Esophagus squamous epithelium (tissue), 5 donors: ENCODE data around the gene PRND. TPM values are rescaled to one million over a fixed set of nuclear protein-coding genes. Genes with fewer than 3 reads are reported as not detected.
"Not testable (repeated sequence)": the region's sequence is repeated elsewhere in the genome, so short reads cannot be mapped to it uniquely, and the experiment has no call there.

Source experiments
- DNase-seq: peaks from one replicate; lab custom pipeline; 2025; lab: John Stamatoyannopoulos, UW
- H3K27ac ChIP-seq, 4 donors: fragments of 200-600 bp; sonication (generic); one replicate each; pipeline ENCODE4 v1.5.1; 2016 to 2019; ENCODE audit warnings: mild to moderate bottlenecking in 1 of 4
- H3K27me3 ChIP-seq, 4 donors: fragments of 200-600 bp; sonication (generic); 1 replicate in 3 of 4; 2 replicates in 1 of 4; pipeline versions ENCODE4 v1.5.1 to v1.6.0; 2017 to 2021; ENCODE audit warnings: antibody characterized with exemption in 1 of 4
- H3K36me3 ChIP-seq, 3 donors: fragments of 200-600 bp; sonication (generic); one replicate each; pipeline ENCODE4 v1.5.1; 2016 to 2019
- H3K4me1 ChIP-seq, 3 donors: fragments of 200-600 bp; sonication (generic); one replicate each; pipeline ENCODE4 v1.5.1; 2017 to 2019
- H3K4me3 ChIP-seq, 4 donors: fragments of 200-600 bp; sonication (generic); 1 replicate in 3 of 4; 2 replicates in 1 of 4; pipeline ENCODE4 v1.5.1; 2016 to 2019; ENCODE audit warnings: mild to moderate bottlenecking in 2 of 4, moderate library complexity in 1 of 4
- H3K9me3 ChIP-seq, 3 donors: fragments of 200-600 bp; sonication (generic); one replicate each; pipeline ENCODE4 v1.5.1; 2016 to 2019
- CTCF ChIP-seq, 6 experiments: fragments of 450-650 bp in 4 of 6; fragments of 200-600 bp in 2 of 6; sonication (generic) in 2 of 6; IDR thresholded peaks; one replicate each; pipeline ENCODE4 v1.5.1; 2016 to 2019; ENCODE audit warnings: antibody characterized with exemption in 6 of 6, mild to moderate bottlenecking in 4 of 6, moderate library complexity in 4 of 6
- POLR2A ChIP-seq, 4 donors: fragments of 450-650 bp; IDR thresholded peaks; one replicate each; pipeline ENCODE4 v1.6.1; 2017; ENCODE audit warnings: antibody characterized with exemption in 4 of 4, mild to moderate bottlenecking in 4 of 4, moderate library complexity in 3 of 4
- WGBS, 2 donors: methylation state at CpG; one replicate each; pipeline ENCODE4 v1.1.5; 2018; 5-methylcytosine and 5-hydroxymethylcytosine counted together
- intact Hi-C: fragments of 100-400 bp; cut with DNase I; formaldehyde crosslinking; loops from one replicate; pipeline ENCODE4 v1.15.0; 2022
- total RNA-seq, 4 donors: library from RNA; depleted of rRNA; stranded (reverse); fragments of >200 nt; gene quantifications; one replicate each; pipeline ENCODE4 v1.1.0, GENCODE V29; 2016
- donor health status: DM: yes; HTN: yes; CAD: no.

The PRND gene
- total RNA-seq, 4 donors from 2014 or later: not detected

- 73 to 79% methylated on average over 4 to 7 of the region's 16 CpGs for WGBS, 2 donors
- H3K27ac ChIP-seq, H3K9me3 ChIP-seq, DNase-seq, intact Hi-C loops, H3K4me3 ChIP-seq, H3K36me3 ChIP-seq: not testable (repeated sequence)
- Histone ChIP-seq H3K4me1 (peaks cover 4 to 15% (median 5%) of the 10 kb centered on the region in 3 donors), H3K27me3 (peaks cover 0 to 22% (median 0%) of the 10 kb centered on the region in 4 donors)
- TF ChIP-seq CTCF (IDR thresholded peaks at IDR 0.05): peak in 1 of 6 experiments; percentile 16
Measured at GRCh38 chr20:4759100-4759884, 37.6 kb downstream of the PRND start.

GRCh38 chr20:4763261-4763660 lies 41.6 kb downstream of the PRND start:
- peaks cover 0 to 22% (median 0%) of the 10 kb centered on the region in 4 donors for H3K27me3 ChIP-seq
- intact Hi-C loops: no loop called here
- DNase-seq: no peak
- H3K4me3 ChIP-seq: no peak overlapping the region
- WGBS, 2 donors: 81 to 84% methylated on average over 9 to 10 of the region's 10 CpGs
- TF ChIP-seq POLR2A (IDR thresholded peaks at IDR 0.05) (no peak), CTCF (IDR thresholded peaks at IDR 0.05) (no peak)
- H3K4me1 ChIP-seq: peaks cover 4 to 15% (median 5%) of the 10 kb centered on the region in 3 donors
- H3K36me3 ChIP-seq: no peaks in the 10 kb centered on the region
- H3K27ac ChIP-seq: no peak overlapping the region
- H3K9me3 ChIP-seq: no peaks in the 10 kb centered on the region

- TF ChIP-seq POLR2A (IDR thresholded peaks at IDR 0.05): no peak
- TF ChIP-seq CTCF (IDR thresholded peaks at IDR 0.05): no peak
- 54 to 58% methylated on average over 3 of the region's 3 CpGs for WGBS, 2 donors
- intact Hi-C loops: no loop called here
- H3K9me3 ChIP-seq: no peaks in the 10 kb centered on the region
- H3K4me3 ChIP-seq: no peak overlapping the region
- H3K27me3 ChIP-seq: peaks cover 0 to 19% (median 0%) of the 10 kb centered on the region in 4 donors
- peaks cover 4 to 15% (median 5%) of the 10 kb centered on the region in 3 donors for H3K4me1 ChIP-seq
- H3K36me3 ChIP-seq: no peaks in the 10 kb centered on the region
- no peak overlapping the region for H3K27ac ChIP-seq
- DNase-seq: no peak
Measured at GRCh38 chr20:4763723-4764510, 42.2 kb downstream of the PRND start.

- H3K27ac ChIP-seq: no peak overlapping the region
- WGBS, 2 donors: 0 to 100% methylated on average over 1 of the region's 1 CpG
- no peaks in the 10 kb centered on the region for H3K36me3 ChIP-seq
- H3K4me3 ChIP-seq: no peak overlapping the region
- no peak for TF ChIP-seq CTCF (IDR thresholded peaks at IDR 0.05)
- DNase-seq: no peak
- H3K9me3 ChIP-seq: no peaks in the 10 kb centered on the region
- peaks cover 4 to 15% (median 5%) of the 10 kb centered on the region in 3 donors for H3K4me1 ChIP-seq
- H3K27me3 ChIP-seq: peaks cover 0 to 12% (median 0%) of the 10 kb centered on the region in 4 donors
- intact Hi-C loops: no loop called here
Measured at GRCh38 chr20:4764805-4765204, 43.1 kb downstream of the PRND start.

- no peak overlapping the region for H3K27ac ChIP-seq
- no peak overlapping the region for H3K4me3 ChIP-seq
- DNase-seq: no peak
- intact Hi-C loops: no loop called here
- no peaks in the 10 kb centered on the region for H3K9me3 ChIP-seq
- no peaks in the 10 kb centered on the region for H3K36me3 ChIP-seq
- WGBS, 2 donors: 92 to 93% methylated on average over 2 to 3 of the region's 3 CpGs
- peaks cover 4 to 10% (median 5%) of the 10 kb centered on the region in 3 donors for H3K4me1 ChIP-seq
- H3K27me3 ChIP-seq: peaks cover 0 to 10% (median 0%) of the 10 kb centered on the region in 4 donors
- no peak for TF ChIP-seq POLR2A (IDR thresholded peaks at IDR 0.05)
- TF ChIP-seq CTCF (IDR thresholded peaks at IDR 0.05): no peak
Measured at GRCh38 chr20:4765681-4766080, 44.0 kb downstream of the PRND start.
